Vagina (tissue), 2 donors: ENCODE measurements around the gene CCBE1. TPM values are rescaled to one million over a fixed set of nuclear protein-coding genes. Genes with fewer than 3 reads are reported as not detected.

ENCODE experiments used
- DNase-seq, 2 donors: peaks; one replicate each; pipeline ENCODE4 v3.0.0-alpha.2; 2017; ENCODE audit errors: extremely low spot score in 2 of 2
- H3K27ac ChIP-seq: fragments of 200-600 bp; sonication (generic); one replicate; pipeline ENCODE4 v1.5.1; 2019
- H3K27me3 ChIP-seq: fragments of 200-600 bp; sonication (generic); one replicate; pipeline ENCODE4 v1.5.1; 2019
- H3K36me3 ChIP-seq, 2 donors: fragments of 200-600 bp; sonication (generic); one replicate each; pipeline ENCODE4 v1.5.1; 2017 to 2019
- H3K4me1 ChIP-seq: fragments of 200-600 bp; sonication (generic); one replicate; pipeline ENCODE4 v1.5.1; 2019
- H3K4me3 ChIP-seq, 2 donors: fragments of 200-600 bp; sonication (generic); 1 replicate in 1 of 2; 2 replicates in 1 of 2; pipeline ENCODE4 v1.5.1; 2016 to 2019
- H3K9me3 ChIP-seq: fragments of 200-600 bp; sonication (generic); one replicate; pipeline ENCODE4 v1.5.1; 2019
- POLR2A ChIP-seq, 2 donors: fragments of 450-650 bp; IDR thresholded peaks; one replicate each; pipeline ENCODE4 v1.6.1; 2017; ENCODE audit warnings: antibody characterized with exemption in 2 of 2, mild to moderate bottlenecking in 2 of 2, moderate library complexity in 2 of 2
- POLR2AphosphoS5 ChIP-seq, 2 donors: sonication (generic); formaldehyde crosslinking; IDR thresholded peaks; one replicate each; pipeline ENCODE4 v1.9.0; 2017; ENCODE audit warnings: antibody characterized with exemption in 2 of 2, mild to moderate bottlenecking in 2 of 2, low read depth in 1 of 2; ENCODE audit not compliant: insufficient read depth in 1 of 2
- intact Hi-C: fragments of 100-400 bp; cut with DNase I; formaldehyde crosslinking; loops from one replicate; pipeline ENCODE4 v1.15.1; 2023
- total RNA-seq: library from RNA; depleted of rRNA; stranded (reverse); fragments of >200 nt; gene quantifications from one replicate; pipeline ENCODE4 v1.2.3, GENCODE V29; 2016
- TF ChIP-seq, protein P1 (sequence below), 3 experiments: fragments of 450-650 bp in 2 of 3; fragments of 200-600 bp in 1 of 3; sonication (generic) in 1 of 3; IDR thresholded peaks; one replicate each; pipeline ENCODE4 v1.5.1; 2017 to 2019; ENCODE audit warnings: antibody characterized with exemption in 3 of 3, mild to moderate bottlenecking in 2 of 3, moderate library complexity in 2 of 3

Gene CCBE1
- total RNA-seq, 1 donor from 2014 or later, result 2.9 TPM

DNA sequence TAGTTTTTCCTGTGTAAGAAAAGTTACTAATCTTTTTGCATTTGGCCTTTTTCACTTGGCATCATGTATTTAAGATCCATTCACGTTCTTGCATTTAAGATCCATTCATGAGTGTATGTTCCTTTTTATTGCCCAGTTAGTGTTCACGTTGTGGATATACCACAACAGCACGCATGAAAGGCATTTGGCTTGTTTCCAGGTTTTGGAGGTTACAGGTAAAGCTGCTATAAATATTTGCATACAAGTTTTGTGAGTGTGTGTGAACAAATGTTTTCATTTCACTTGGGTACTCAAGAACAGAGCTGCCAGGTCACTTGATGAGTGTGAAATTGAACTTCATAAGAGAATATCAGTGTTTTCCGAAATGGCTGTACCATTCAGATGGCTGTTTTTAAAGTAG is 121.2 kb downstream of the CCBE1 start:
- DNase-seq, result no peak
- Histone ChIP-seq H3K4me3 (no peak overlapping the region), H3K4me1 (no peaks in the 10 kb centered on the region), H3K36me3 (no peaks in the 10 kb centered on the region), H3K9me3 (no peaks in the 10 kb centered on the region), H3K27ac (no peak overlapping the region), H3K27me3 (no peaks in the 10 kb centered on the region)
- intact Hi-C loops, result no loop called here
- TF ChIP-seq POLR2AphosphoS5 (IDR thresholded peaks at IDR 0.05; ENCODE audit: insufficient read depth in 1 of 2, low read depth in 1 of 2) (no peak), POLR2A (IDR thresholded peaks at IDR 0.05) (no peak)
- TF ChIP-seq, protein P1, sequence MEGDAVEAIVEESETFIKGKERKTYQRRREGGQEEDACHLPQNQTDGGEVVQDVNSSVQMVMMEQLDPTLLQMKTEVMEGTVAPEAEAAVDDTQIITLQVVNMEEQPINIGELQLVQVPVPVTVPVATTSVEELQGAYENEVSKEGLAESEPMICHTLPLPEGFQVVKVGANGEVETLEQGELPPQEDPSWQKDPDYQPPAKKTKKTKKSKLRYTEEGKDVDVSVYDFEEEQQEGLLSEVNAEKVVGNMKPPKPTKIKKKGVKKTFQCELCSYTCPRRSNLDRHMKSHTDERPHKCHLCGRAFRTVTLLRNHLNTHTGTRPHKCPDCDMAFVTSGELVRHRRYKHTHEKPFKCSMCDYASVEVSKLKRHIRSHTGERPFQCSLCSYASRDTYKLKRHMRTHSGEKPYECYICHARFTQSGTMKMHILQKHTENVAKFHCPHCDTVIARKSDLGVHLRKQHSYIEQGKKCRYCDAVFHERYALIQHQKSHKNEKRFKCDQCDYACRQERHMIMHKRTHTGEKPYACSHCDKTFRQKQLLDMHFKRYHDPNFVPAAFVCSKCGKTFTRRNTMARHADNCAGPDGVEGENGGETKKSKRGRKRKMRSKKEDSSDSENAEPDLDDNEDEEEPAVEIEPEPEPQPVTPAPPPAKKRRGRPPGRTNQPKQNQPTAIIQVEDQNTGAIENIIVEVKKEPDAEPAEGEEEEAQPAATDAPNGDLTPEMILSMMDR (IDR thresholded peaks at IDR 0.05), result no peak

DNA sequence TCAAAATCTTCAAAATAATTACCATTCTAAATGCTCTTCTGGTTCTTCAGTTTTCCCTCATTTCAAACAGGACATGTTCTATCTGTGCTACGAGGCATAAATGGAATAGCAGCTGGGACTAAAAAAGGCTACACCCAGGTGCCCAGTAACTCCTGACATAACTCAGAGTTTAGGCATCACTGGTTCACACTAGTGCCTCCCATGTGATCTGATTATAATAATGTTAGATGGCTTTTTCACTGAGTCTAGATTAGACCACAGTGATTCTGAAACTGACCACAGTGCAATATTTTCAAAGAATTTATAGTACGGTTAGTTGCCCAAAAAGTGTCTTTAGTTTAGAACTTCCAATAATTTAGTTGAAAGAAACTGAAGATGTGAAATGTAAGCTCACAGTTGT is 123.3 kb downstream of the CCBE1 start:
- TF ChIP-seq, protein P1 (IDR thresholded peaks at IDR 0.05), result no peak
- TF ChIP-seq POLR2AphosphoS5 (IDR thresholded peaks at IDR 0.05; ENCODE audit: insufficient read depth in 1 of 2, low read depth in 1 of 2), result no peak
- TF ChIP-seq POLR2A (IDR thresholded peaks at IDR 0.05), result no peak
- Histone ChIP-seq H3K9me3 (no peaks in the 10 kb centered on the region), H3K27ac (no peak overlapping the region), H3K4me1 (no peaks in the 10 kb centered on the region), H3K36me3 (no peaks in the 10 kb centered on the region), H3K27me3 (no peaks in the 10 kb centered on the region), H3K4me3 (no peak overlapping the region)
- intact Hi-C loops, result no loop called here
- DNase-seq, result no peak

DNA sequence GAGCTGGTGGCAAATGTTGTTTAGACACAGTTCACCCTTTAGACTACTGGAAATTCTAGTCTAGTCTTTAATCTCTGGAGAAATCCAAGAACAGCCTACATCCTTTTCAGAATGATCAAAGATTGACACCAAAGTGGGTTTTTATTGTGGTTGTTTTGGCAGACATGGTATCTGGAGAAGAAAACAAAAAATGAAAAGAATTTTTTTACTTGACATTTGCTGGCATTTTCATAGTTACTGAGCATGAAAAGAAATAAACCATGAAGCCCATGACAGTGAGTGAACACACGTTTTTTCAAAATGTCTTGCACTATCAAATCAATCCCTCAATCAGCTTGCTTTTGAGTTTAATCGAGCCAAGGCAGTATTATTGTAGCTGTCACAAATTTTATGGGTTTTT is 125.3 kb downstream of the CCBE1 start:
- H3K4me1 ChIP-seq, result no peaks in the 10 kb centered on the region
- no peaks in the 10 kb centered on the region for H3K36me3 ChIP-seq
- no peaks in the 10 kb centered on the region for H3K27me3 ChIP-seq
- H3K27ac ChIP-seq, result no peak overlapping the region
- DNase-seq, result no peak
- H3K4me3 ChIP-seq, result no peak overlapping the region
- intact Hi-C loops, result no loop called here
- TF ChIP-seq POLR2A (IDR thresholded peaks at IDR 0.05) (no peak), POLR2AphosphoS5 (IDR thresholded peaks at IDR 0.05; ENCODE audit: insufficient read depth in 1 of 2, low read depth in 1 of 2) (no peak)
- TF ChIP-seq, protein P1 (IDR thresholded peaks at IDR 0.05), result no peak
- H3K9me3 ChIP-seq, result no peaks in the 10 kb centered on the region

DNA sequence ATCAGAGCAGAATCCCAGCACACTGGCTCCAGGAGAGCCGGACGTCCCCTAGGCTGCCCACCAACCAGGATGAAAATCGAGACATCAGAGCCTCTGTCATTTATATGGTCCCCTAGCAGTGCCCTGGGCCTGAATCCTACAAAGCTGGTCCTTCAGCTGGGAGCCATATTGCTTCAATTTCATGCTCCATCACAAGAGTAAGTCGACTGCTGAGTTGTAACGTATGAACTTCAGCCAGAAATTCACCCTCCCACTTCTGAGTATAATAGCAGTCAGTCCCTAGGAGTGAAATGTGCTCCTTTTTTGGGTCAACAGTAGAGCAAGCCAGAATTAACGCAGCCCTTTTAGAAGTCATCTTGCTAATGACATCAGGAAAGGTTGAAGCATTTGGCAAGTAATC is 126.4 kb downstream of the CCBE1 start:
- H3K4me1 ChIP-seq, result no peaks in the 10 kb centered on the region
- intact Hi-C loops, result no loop called here
- H3K27ac ChIP-seq, result no peak overlapping the region
- H3K36me3 ChIP-seq, result no peaks in the 10 kb centered on the region
- DNase-seq, result no peak
- no peaks in the 10 kb centered on the region for H3K9me3 ChIP-seq
- H3K27me3 ChIP-seq, result no peaks in the 10 kb centered on the region
- TF ChIP-seq POLR2AphosphoS5 (IDR thresholded peaks at IDR 0.05; ENCODE audit: insufficient read depth in 1 of 2, low read depth in 1 of 2), result no peak
- no peak for TF ChIP-seq POLR2A (IDR thresholded peaks at IDR 0.05)
- TF ChIP-seq, protein P1 (IDR thresholded peaks at IDR 0.05), result no peak
- H3K4me3 ChIP-seq, result no peak overlapping the region

DNA sequence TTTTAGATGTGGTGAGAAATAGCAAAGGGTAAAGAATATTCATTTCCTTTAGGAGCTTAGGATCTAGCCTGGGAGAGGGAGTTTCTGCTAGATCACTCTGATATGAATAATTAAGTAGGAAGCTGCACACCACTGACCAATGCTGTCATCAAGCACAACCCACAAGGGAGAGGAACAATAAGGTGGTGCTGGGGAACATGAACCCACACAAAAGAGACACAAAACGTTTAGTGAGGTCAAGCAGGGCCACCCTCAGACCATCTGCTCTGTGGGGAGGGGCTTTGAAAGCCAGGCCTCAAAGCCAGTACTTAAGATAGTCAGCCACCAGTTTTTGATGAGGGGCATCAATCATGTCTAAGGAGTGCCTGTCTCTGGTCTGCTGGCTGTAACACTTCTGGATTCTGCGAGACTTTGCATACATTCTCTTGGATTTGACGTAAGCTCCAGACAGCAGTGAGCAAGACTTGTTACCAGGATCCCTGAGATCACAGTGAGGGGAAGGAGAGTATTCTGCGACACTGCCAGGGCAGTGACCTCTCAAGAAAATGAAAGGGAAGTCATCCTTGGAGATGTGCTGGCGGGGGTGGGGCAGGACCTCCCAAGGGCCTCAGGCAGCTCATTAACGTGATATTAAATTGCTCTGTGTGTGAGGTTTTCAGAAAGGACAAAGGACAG is 127.0 kb downstream of the CCBE1 start:
- H3K27ac ChIP-seq, result no peak overlapping the region
- no peak overlapping the region for H3K4me3 ChIP-seq
- TF ChIP-seq, protein P1 (IDR thresholded peaks at IDR 0.05), result no peak
- no peak for TF ChIP-seq POLR2AphosphoS5 (IDR thresholded peaks at IDR 0.05; ENCODE audit: insufficient read depth in 1 of 2, low read depth in 1 of 2)
- no peak for TF ChIP-seq POLR2A (IDR thresholded peaks at IDR 0.05)
- no peaks in the 10 kb centered on the region for H3K4me1 ChIP-seq
- H3K9me3 ChIP-seq, result no peaks in the 10 kb centered on the region
- intact Hi-C loops, result no loop called here
- H3K36me3 ChIP-seq, result no peaks in the 10 kb centered on the region
- no peaks in the 10 kb centered on the region for H3K27me3 ChIP-seq
- DNase-seq, result no peak
